K562 (cell line): Measurements from ENCODE around the gene PDCD1. TPM values are rescaled to one million over a fixed set of nuclear protein-coding genes. Genes with fewer than 3 reads are reported as not detected.

Source experiments
- ATF3 ChIP-seq, 2 experiments: fragments of 450-650 bp in 1 of 2; sonication (generic) in 1 of 2; formaldehyde crosslinking in 1 of 2; IDR thresholded peaks in 1 of 2; conservative IDR thresholded peaks in 1 of 2; 2 replicates each; pipeline versions ENCODE4 v1.6.1 to v1.8.1; 2016 to 2023; ENCODE audit warnings: mild to moderate bottlenecking in 2 of 2, moderate library complexity in 2 of 2, inconsistent platforms in 1 of 2, missing genetic modification reagents in 1 of 2
- BRCA1 ChIP-seq, 2 experiments: fragments of 450-650 bp in 1 of 2; sonication (generic) in 1 of 2; formaldehyde crosslinking in 1 of 2; IDR thresholded peaks; 2 replicates each; pipeline versions ENCODE4 v1.5.0 to v1.6.1; 2017 to 2020; ENCODE audit warnings: mild to moderate bottlenecking in 1 of 2, missing genetic modification reagents in 1 of 2
- EGR1 ChIP-seq: fragments of 450-650 bp; conservative IDR thresholded peaks from 2 replicates; pipeline ENCODE4 v1.6.1; 2017; ENCODE audit warnings: mild to moderate bottlenecking
- EP400 ChIP-seq: fragments of 450-650 bp; IDR thresholded peaks from 2 replicates; pipeline ENCODE4 v1.6.1; 2017; ENCODE audit warnings: antibody characterized with exemption, mild to moderate bottlenecking, moderate library complexity
- FUS ChIP-seq: fragments of 200-400 bp; formaldehyde crosslinking; optimal IDR thresholded peaks from 2 replicates; pipeline ENCODE3; 2017; ENCODE audit warnings: low read depth, low read length
- PHF20 ChIP-seq: fragments of 450-650 bp; IDR thresholded peaks from 2 replicates; pipeline ENCODE4 v1.6.1; 2018; ENCODE audit not compliant: partially characterized antibody
- RHOXF2B ChIP-seq: fragments of 250-450 bp; sonication (Bioruptor Pico); conservative IDR thresholded peaks from 2 replicates; pipeline ENCODE4 v1.5.1; 2021
- SAP30 ChIP-seq: fragments of 200-600 bp; sonication (generic); IDR thresholded peaks from 2 replicates; pipeline ENCODE4 v1.6.1; 2012; ENCODE audit warnings: borderline replicate concordance, low read depth, mild to moderate bottlenecking, moderate library complexity, low read length, control low read depth, inconsistent platforms; ENCODE audit not compliant: insufficient read depth, poor library complexity, severe bottlenecking
- TCF3 ChIP-seq: sonication (generic); formaldehyde crosslinking; IDR thresholded peaks from 2 replicates; pipeline ENCODE4 v1.4.0; 2020; ENCODE audit warnings: mild to moderate bottlenecking, missing genetic modification reagents
- ZNF232 ChIP-seq: sonication (generic); formaldehyde crosslinking; IDR thresholded peaks from 2 replicates; pipeline ENCODE4 v1.8.0; 2022; ENCODE audit warnings: mild to moderate bottlenecking, missing genetic modification reagents
- ZNF507 ChIP-seq: conservative IDR thresholded peaks from 2 replicates; pipeline ENCODE4 v1.6.1; 2017; ENCODE audit warnings: missing genetic modification characterization, missing compliant biosample characterization
- ZNF589 ChIP-seq: fragments of 200-800 bp; sonication (Bioruptor generic); IDR thresholded peaks from 2 replicates; pipeline ENCODE4 v1.6.1; 2016; ENCODE audit warnings: low read depth, missing genetic modification characterization, missing compliant biosample characterization
- ZNF644 ChIP-seq: fragments of 200-800 bp; sonication (Bioruptor generic); IDR thresholded peaks from 2 replicates; pipeline ENCODE4 v1.6.1; 2016; ENCODE audit warnings: low read depth, missing genetic modification characterization, missing compliant biosample characterization
- ZNF707 ChIP-seq: fragments of 250-450 bp; sonication (Bioruptor Pico); conservative IDR thresholded peaks from 2 replicates; pipeline ENCODE4 v1.8.0; 2022; ENCODE audit warnings: inconsistent platforms, mild to moderate bottlenecking, moderate library complexity
- ZSCAN32 ChIP-seq: fragments of 450-650 bp; formaldehyde crosslinking; IDR thresholded peaks from 2 replicates; pipeline ENCODE4 v1.4.0; 2020; ENCODE audit warnings: mild to moderate bottlenecking, moderate library complexity
- polyA plus RNA-seq, 8 experiments: library from polyadenylated mRNA; depleted of rRNA in 4 of 8; stranded (reverse) in 5 of 8; unstranded in 3 of 8; fragments of >200 nt; fragmentation: Nextera tagmentation in 2 of 8; fragmentation: Illumina TruSeq in 1 of 8; extraction: Ambion mirVana in 2 of 8; extraction: Trizol in 1 of 8; gene quantifications; 2 replicates each; pipeline versions ENCODE4 v1.2.1 to v1.2.3, GENCODE V29; 2011 to 2014; ENCODE audit warnings: inconsistent platforms in 1 of 8, missing spikeins in 1 of 8
- total RNA-seq, 7 experiments: library from RNA; depleted of rRNA in 6 of 7; stranded (reverse); fragments of >200 nt in 6 of 7; fragmentation: Illumina TruSeq in 2 of 7; extraction: Trizol in 2 of 7; gene quantifications; 2 replicates each; pipeline versions ENCODE4 v1.2.1 to v1.2.3, GENCODE V29; 2011 to 2021; ENCODE audit warnings: low replicate concordance in 1 of 7
- TF ChIP-seq, protein P1 (sequence below): sonication (generic); formaldehyde crosslinking; IDR thresholded peaks from 2 replicates; pipeline ENCODE4 v1.9.0; 2022; ENCODE audit warnings: mild to moderate bottlenecking, missing genetic modification reagents
- TF ChIP-seq, protein P2 (sequence below): fragments of 250-450 bp; sonication (Bioruptor Pico); IDR thresholded peaks from 2 replicates; pipeline ENCODE4 v1.4.0; 2020; ENCODE audit warnings: mild to moderate bottlenecking, moderate library complexity
- TF ChIP-seq, protein P3 (sequence below): fragments of 450-650 bp; formaldehyde crosslinking; IDR thresholded peaks from 2 replicates; pipeline ENCODE4 v1.4.0; 2022; ENCODE audit warnings: missing genetic modification characterization
- TF ChIP-seq, protein P4 (sequence below): fragments of 450-650 bp; conservative IDR thresholded peaks from 2 replicates; pipeline ENCODE4 v1.6.1; 2016; ENCODE audit warnings: missing genetic modification characterization, low read depth, mild to moderate bottlenecking, missing compliant biosample characterization, moderate library complexity

The PDCD1 gene
- total and polyA plus RNA-seq, 9 of the 15 experiments (the other 6 are each of a cell fraction or from before 2014, with no cell fraction given) = 0.15 to 2.5 (median 1.0) TPM; not detected in 2

- TF ChIP-seq, protein P1, sequence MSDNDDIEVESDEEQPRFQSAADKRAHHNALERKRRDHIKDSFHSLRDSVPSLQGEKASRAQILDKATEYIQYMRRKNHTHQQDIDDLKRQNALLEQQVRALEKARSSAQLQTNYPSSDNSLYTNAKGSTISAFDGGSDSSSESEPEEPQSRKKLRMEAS = peak; percentile 84
- TF ChIP-seq ZNF507 (no peak), ZNF232 (CRISPR knock-in tag) (no peak), ZNF644 (tag) (no peak), ATF3 (IDR thresholded peaks at IDR 0.05) (no peak), ATF3 (CRISPR knock-in tag; conservative IDR thresholded peaks at IDR 0.05) (no peak), SAP30 (peak; percentile 81), EGR1 (peak; percentile 12; the same call in 1 of the 2 replicates), PHF20 (no peak), EP400 (peak; percentile 66; the same call in 1 of the 2 replicates), FUS (no peak), BRCA1 (IDR thresholded peaks at IDR 0.05) (no peak), BRCA1 (CRISPR knock-in tag; IDR thresholded peaks at IDR 0.05) (no peak), ZNF707 (no peak), TCF3 (no peak), ZSCAN32 (no peak), ZNF589 (CRISPR knock-in tag) (no peak), RHOXF2B (CRISPR knock-in tag) (no peak)
- TF ChIP-seq, protein P2, sequence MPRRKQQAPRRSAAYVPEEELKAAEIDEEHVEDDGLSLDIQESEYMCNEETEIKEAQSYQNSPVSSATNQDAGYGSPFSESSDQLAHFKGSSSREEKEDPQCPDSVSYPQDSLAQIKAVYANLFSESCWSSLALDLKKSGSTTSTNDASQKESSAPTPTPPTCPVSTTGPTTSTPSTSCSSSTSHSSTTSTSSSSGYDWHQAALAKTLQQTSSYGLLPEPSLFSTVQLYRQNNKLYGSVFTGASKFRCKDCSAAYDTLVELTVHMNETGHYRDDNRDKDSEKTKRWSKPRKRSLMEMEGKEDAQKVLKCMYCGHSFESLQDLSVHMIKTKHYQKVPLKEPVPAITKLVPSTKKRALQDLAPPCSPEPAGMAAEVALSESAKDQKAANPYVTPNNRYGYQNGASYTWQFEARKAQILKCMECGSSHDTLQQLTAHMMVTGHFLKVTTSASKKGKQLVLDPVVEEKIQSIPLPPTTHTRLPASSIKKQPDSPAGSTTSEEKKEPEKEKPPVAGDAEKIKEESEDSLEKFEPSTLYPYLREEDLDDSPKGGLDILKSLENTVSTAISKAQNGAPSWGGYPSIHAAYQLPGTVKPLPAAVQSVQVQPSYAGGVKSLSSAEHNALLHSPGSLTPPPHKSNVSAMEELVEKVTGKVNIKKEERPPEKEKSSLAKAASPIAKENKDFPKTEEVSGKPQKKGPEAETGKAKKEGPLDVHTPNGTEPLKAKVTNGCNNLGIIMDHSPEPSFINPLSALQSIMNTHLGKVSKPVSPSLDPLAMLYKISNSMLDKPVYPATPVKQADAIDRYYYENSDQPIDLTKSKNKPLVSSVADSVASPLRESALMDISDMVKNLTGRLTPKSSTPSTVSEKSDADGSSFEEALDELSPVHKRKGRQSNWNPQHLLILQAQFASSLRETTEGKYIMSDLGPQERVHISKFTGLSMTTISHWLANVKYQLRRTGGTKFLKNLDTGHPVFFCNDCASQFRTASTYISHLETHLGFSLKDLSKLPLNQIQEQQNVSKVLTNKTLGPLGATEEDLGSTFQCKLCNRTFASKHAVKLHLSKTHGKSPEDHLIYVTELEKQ (CRISPR knock-in tag) = no peak
- TF ChIP-seq, protein P3, sequence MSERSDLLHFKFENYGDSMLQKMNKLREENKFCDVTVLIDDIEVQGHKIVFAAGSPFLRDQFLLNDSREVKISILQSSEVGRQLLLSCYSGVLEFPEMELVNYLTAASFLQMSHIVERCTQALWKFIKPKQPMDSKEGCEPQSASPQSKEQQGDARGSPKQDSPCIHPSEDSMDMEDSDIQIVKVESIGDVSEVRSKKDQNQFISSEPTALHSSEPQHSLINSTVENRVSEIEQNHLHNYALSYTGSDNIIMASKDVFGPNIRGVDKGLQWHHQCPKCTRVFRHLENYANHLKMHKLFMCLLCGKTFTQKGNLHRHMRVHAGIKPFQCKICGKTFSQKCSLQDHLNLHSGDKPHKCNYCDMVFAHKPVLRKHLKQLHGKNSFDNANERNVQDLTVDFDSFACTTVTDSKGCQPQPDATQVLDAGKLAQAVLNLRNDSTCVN = no peak
- TF ChIP-seq, protein P4, sequence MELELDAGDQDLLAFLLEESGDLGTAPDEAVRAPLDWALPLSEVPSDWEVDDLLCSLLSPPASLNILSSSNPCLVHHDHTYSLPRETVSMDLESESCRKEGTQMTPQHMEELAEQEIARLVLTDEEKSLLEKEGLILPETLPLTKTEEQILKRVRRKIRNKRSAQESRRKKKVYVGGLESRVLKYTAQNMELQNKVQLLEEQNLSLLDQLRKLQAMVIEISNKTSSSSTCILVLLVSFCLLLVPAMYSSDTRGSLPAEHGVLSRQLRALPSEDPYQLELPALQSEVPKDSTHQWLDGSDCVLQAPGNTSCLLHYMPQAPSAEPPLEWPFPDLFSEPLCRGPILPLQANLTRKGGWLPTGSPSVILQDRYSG (tag) = no peak
Observed at GRCh38 chr2:241882091-241882625, 23.5 kb upstream of the PDCD1 start (continued).
